GM19043 (cell line): Measurements from ENCODE around the gene MSI1.

Experiments used
- ATAC-seq: cut with Tn5 transposase; IDR thresholded peaks from one replicate; pipeline ENCODE4 v1.9.1; 2021; ENCODE audit warnings: low read depth; ENCODE audit not compliant: unreplicated experiment

The MSI1 gene

GRCh38 chr12:120368789-120369602, at the start of gene MSI1:
Gene MSI1, minus strand, starts transcription at chr12:120369164. Its CDS starts 73 bp downstream, at chr12:120369091.
- no peak for ATAC-seq

GRCh38 chr12:120417917-120418580, 49.1 kb upstream of the MSI1 start:
- no peak for ATAC-seq

- no peak for ATAC-seq
Observed at GRCh38 chr12:120416490-120417216, 47.7 kb upstream of the MSI1 start.

GRCh38 chr12:120413901-120414695, 45.1 kb upstream of the MSI1 start:
- no peak for ATAC-seq

GRCh38 chr12:120412421-120412820, 43.5 kb upstream of the MSI1 start:
- ATAC-seq: no peak

- ATAC-seq: no peak
Observed at GRCh38 chr12:120408771-120409170, 39.8 kb upstream of the MSI1 start.

- no peak for ATAC-seq
Observed at GRCh38 chr12:120406553-120406952, 37.6 kb upstream of the MSI1 start.

GRCh38 chr12:120406069-120406468, 37.1 kb upstream of the MSI1 start:
- no peak for ATAC-seq

- no peak for ATAC-seq
Observed at GRCh38 chr12:120404271-120404670, 35.3 kb upstream of the MSI1 start.

- no peak for ATAC-seq
Observed at GRCh38 chr12:120403869-120404268, 34.9 kb upstream of the MSI1 start.

- ATAC-seq: no peak
Observed at GRCh38 chr12:120402217-120402616, 33.3 kb upstream of the MSI1 start.

- ATAC-seq: no peak
Observed at GRCh38 chr12:120399531-120399930, 30.6 kb upstream of the MSI1 start.

- no peak for ATAC-seq
Observed at GRCh38 chr12:120397824-120398540, 29.0 kb upstream of the MSI1 start.

GRCh38 chr12:120394483-120395367, 25.8 kb upstream of the MSI1 start:
- ATAC-seq: no peak

GRCh38 chr12:120390540-120391120, 21.7 kb upstream of the MSI1 start:
- ATAC-seq: no peak

- ATAC-seq: no peak
Observed at GRCh38 chr12:120388691-120389481, 19.9 kb upstream of the MSI1 start.

- ATAC-seq: no peak
Observed at GRCh38 chr12:120381752-120382419, 12.9 kb upstream of the MSI1 start.
